B cell (primary cell): ENCODE measurements around the gene ZMIZ1. TPM values are rescaled to one million over a fixed set of nuclear protein-coding genes. Genes with fewer than 3 reads are reported as not detected.

Experiments used
- ATAC-seq: fragments of 200-7000 bp; cut with Tn5 transposase; one replicate; pipeline ENCODE4 v1.10.0; 2021; ENCODE audit warnings: low read depth, mild to moderate bottlenecking, moderate number of reproducible peaks, moderate library complexity
- CTCF ChIA-PET: fragments of 350-600 bp; sonication (Branson Sonifier 250); formaldehyde crosslinking; loops from one replicate; lab custom pipeline; 2021; ENCODE audit warnings: antibody characterized with exemption, inconsistent platforms; lab: Charles Lee
- POLR2A ChIA-PET: fragments of 350-600 bp; sonication (Branson Sonifier 250); formaldehyde crosslinking; loops from one replicate; lab custom pipeline; 2021; ENCODE audit warnings: antibody characterized with exemption; lab: Charles Lee
- DNase-seq: peaks from one replicate; pipeline ENCODE4 v3.0.0; 2013
- H2AFZ ChIP-seq: 2 replicates; pipeline ENCODE4 v1.6.1; 2012; ENCODE audit warnings: mild to moderate bottlenecking, low read depth, low read length; ENCODE audit not compliant: insufficient read depth, poor library complexity, severe bottlenecking
- H3K27ac ChIP-seq, 2 donors: 1 replicate in 1 of 2; 2 replicates in 1 of 2; pipeline ENCODE4 v1.5.1; 2012 to 2013; ENCODE audit warnings: low read length in 2 of 2, mild to moderate bottlenecking in 2 of 2, moderate library complexity in 1 of 2
- H3K27me3 ChIP-seq, 4 experiments: fragments of 200-600 bp in 1 of 4; sonication (generic) in 1 of 4; replicated peaks in 1 of 4; 1 replicate in 2 of 4; 2 replicates in 2 of 4; pipeline versions ENCODE4 v1.6.1 to v1.7.0; 2013 to 2016; ENCODE audit warnings: low read length in 3 of 4, mild to moderate bottlenecking in 2 of 4, mixed read lengths in 1 of 4, moderate library complexity in 1 of 4; ENCODE audit not compliant: insufficient read depth in 4 of 4, control insufficient read depth in 3 of 4; ENCODE audit errors: control extremely low read depth in 1 of 4
- H3K36me3 ChIP-seq, 2 experiments: replicated peaks in 1 of 2; 1 replicate in 1 of 2; 2 replicates in 1 of 2; pipeline versions ENCODE4 v1.6.1 to v1.7.1; 2013; ENCODE audit warnings: low read length in 1 of 2; ENCODE audit not compliant: insufficient read depth in 2 of 2, control insufficient read depth in 1 of 2; ENCODE audit errors: control extremely low read depth in 1 of 2, extremely low read depth in 1 of 2
- H3K4me1 ChIP-seq, 2 donors: fragments of 200-600 bp in 1 of 2; sonication (generic) in 1 of 2; 1 replicate in 1 of 2; 2 replicates in 1 of 2; pipeline versions ENCODE4 v1.5.1 to v1.6.1; 2013 to 2017; ENCODE audit warnings: low read length in 2 of 2; ENCODE audit not compliant: control insufficient read depth in 2 of 2, insufficient read depth in 2 of 2
- H3K4me2 ChIP-seq: replicated peaks from 2 replicates; pipeline ENCODE3; 2012; ENCODE audit warnings: mild to moderate bottlenecking, low read depth, low read length; ENCODE audit not compliant: poor library complexity, severe bottlenecking
- H3K4me3 ChIP-seq, 5 experiments: fragments of 200-600 bp in 1 of 5; sonication (generic) in 1 of 5; 1 replicate in 3 of 5; 2 replicates in 2 of 5; pipeline versions ENCODE4 v1.5.1 to v1.7.0; 2011 to 2016; ENCODE audit warnings: low read length in 4 of 5, mild to moderate bottlenecking in 4 of 5, low read depth in 2 of 5, control low read depth in 1 of 5, moderate library complexity in 1 of 5; ENCODE audit not compliant: insufficient read depth in 1 of 5; ENCODE audit errors: control extremely low read depth in 1 of 5, extremely low read depth in 1 of 5
- H3K79me2 ChIP-seq: fragments of 200-600 bp; sonication (generic); one replicate; pipeline ENCODE4 v1.6.0; 2016; ENCODE audit warnings: low read length; ENCODE audit not compliant: control insufficient read depth, insufficient read depth
- H3K9ac ChIP-seq: fragments of 200-600 bp; sonication (generic); 2 replicates; pipeline ENCODE4 v1.6.1; 2017; ENCODE audit warnings: mild to moderate bottlenecking, low read length, moderate library complexity
- H3K9me3 ChIP-seq, 3 donors: one replicate each; pipeline versions ENCODE4 v1.6.1 to v1.7.1; 2013; ENCODE audit warnings: low read length in 2 of 3; ENCODE audit not compliant: control insufficient read depth in 2 of 3, insufficient read depth in 1 of 3; ENCODE audit errors: control extremely low read depth in 1 of 3
- H4K20me1 ChIP-seq: 2 replicates; pipeline ENCODE4 v1.6.0; 2012; ENCODE audit warnings: mild to moderate bottlenecking, low read length; ENCODE audit not compliant: insufficient read depth, control insufficient read depth, poor library complexity, severe bottlenecking
- H3K27ac Mint-ChIP-seq: one replicate; pipeline ENCODE4 v1.8.0; 2021; ENCODE audit warnings: mixed read lengths
- H3K27me3 Mint-ChIP-seq: one replicate; pipeline ENCODE4 v1.8.0; 2021; ENCODE audit warnings: mixed read lengths
- H3K4me1 Mint-ChIP-seq: one replicate; pipeline ENCODE4 v1.8.0; 2021; ENCODE audit warnings: mixed read lengths
- H3K4me3 Mint-ChIP-seq: one replicate; pipeline ENCODE4 v1.8.0; 2021; ENCODE audit warnings: mixed read lengths
- H3K9me3 Mint-ChIP-seq: one replicate; pipeline ENCODE4 v1.8.0; 2022; ENCODE audit warnings: mixed read lengths; ENCODE audit not compliant: insufficient read depth
- EZH2 ChIP-seq: IDR thresholded peaks from 2 replicates; pipeline ENCODE4 v1.6.1; 2012; ENCODE audit warnings: borderline replicate concordance, low read depth, mild to moderate bottlenecking, moderate library complexity, low read length; ENCODE audit not compliant: insufficient read depth, poor library complexity, severe bottlenecking
- WGBS: methylation state at CpG from one replicate; pipeline ENCODE4 v1.1.5; 2013; ENCODE audit warnings: missing lambda C conversion rate; ENCODE audit not compliant: insufficient coverage; 5-methylcytosine and 5-hydroxymethylcytosine counted together
- intact Hi-C: fragments of 100-400 bp; cut with micrococcal nuclease; formaldehyde crosslinking; loops from one replicate; pipeline ENCODE4 v1.10.0; 2022
- polyA plus RNA-seq: library from polyadenylated mRNA; depleted of rRNA; stranded (reverse); fragments of >200 nt; gene quantifications from 2 replicates; pipeline ENCODE4 v1.2.3, GENCODE V29; 2012
- total RNA-seq, 2 donors: library from RNA; stranded (reverse); fragments of 120-200 nt in 1 of 2; gene quantifications; 1 replicate in 1 of 2; 2 replicates in 1 of 2; pipeline versions ENCODE4 v1.2.3 to v1.2.4, GENCODE V29; 2013 to 2022
- TF ChIP-seq, protein P1 (sequence below): fragments of 200-600 bp; IDR thresholded peaks from one replicate; pipeline ENCODE4 v1.8.0; 2022; ENCODE audit warnings: antibody characterized with exemption, mild to moderate bottlenecking

ZMIZ1 gene
- total and polyA plus RNA-seq, 2 donors (not counting 1 experiment from before 2014, with no cell fraction given), result 14.3 to 64.9 TPM

DNA sequence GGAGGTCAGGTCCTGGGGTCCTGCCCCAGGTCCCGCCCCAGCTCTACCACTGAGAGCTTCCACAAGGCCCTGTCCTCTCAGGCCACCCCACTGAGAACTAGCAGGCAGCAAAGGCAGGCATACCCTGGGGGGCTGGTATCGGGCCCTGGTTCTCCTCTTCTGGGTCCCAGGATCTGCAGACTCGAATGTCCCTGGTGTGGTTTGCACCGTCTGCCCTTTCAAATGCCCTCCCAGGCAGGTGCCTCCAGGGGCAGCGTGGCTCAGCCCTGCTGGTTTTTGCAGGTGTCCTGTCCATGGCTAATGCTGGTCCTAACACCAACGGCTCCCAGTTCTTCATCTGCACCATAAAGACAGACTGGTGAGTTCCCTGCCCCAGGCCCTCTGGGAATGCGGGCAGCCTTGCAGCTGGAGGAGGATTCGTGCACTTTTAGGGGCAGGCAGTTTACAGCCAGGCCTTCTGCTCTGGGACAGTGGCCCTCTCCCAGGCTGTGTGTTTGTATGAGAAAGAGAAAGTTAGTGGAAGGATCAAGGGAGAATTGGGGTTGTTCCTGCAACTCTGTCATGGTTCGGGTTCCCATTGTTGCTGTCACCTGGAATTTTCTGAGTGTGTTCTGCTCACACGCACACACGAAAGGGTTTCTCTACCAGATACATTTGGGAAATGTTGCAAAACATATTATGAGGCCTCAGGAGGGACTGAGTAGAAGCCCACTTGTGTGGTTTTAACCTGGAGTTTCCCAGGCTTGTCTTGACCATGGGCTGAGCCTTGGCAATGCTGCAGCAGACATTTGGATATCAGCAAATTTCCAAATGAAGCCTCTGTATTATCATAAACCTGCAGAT lies 283.5 kb downstream of the ZMIZ1 start:
- H3K4me3 Mint-ChIP-seq, result no peak overlapping the region
- no peak for TF ChIP-seq EZH2
- TF ChIP-seq, protein P1, sequence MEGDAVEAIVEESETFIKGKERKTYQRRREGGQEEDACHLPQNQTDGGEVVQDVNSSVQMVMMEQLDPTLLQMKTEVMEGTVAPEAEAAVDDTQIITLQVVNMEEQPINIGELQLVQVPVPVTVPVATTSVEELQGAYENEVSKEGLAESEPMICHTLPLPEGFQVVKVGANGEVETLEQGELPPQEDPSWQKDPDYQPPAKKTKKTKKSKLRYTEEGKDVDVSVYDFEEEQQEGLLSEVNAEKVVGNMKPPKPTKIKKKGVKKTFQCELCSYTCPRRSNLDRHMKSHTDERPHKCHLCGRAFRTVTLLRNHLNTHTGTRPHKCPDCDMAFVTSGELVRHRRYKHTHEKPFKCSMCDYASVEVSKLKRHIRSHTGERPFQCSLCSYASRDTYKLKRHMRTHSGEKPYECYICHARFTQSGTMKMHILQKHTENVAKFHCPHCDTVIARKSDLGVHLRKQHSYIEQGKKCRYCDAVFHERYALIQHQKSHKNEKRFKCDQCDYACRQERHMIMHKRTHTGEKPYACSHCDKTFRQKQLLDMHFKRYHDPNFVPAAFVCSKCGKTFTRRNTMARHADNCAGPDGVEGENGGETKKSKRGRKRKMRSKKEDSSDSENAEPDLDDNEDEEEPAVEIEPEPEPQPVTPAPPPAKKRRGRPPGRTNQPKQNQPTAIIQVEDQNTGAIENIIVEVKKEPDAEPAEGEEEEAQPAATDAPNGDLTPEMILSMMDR, result no peak
- no peak overlapping the region for H3K4me3 ChIP-seq
- no peak overlapping the region for H2AFZ ChIP-seq
- H3K27ac Mint-ChIP-seq, result no peak overlapping the region
- H3K27me3 Mint-ChIP-seq, result no peaks in the 10 kb centered on the region
- no peak for DNase-seq
- H3K9ac ChIP-seq, result no peak overlapping the region
- POLR2A ChIA-PET, result interaction anchor here (0.7 kb wide), 1 partner anchor 21 kb away, joined by 3 read pairs; no protein-coding TSS in a partner anchor
- no peak overlapping the region for H3K27ac ChIP-seq
- H3K4me2 ChIP-seq, result no peak overlapping the region
- no peaks in the 10 kb centered on the region for H3K27me3 ChIP-seq
- H3K36me3 ChIP-seq, result peaks cover 0 to 67% of the 10 kb centered on the region in 2 experiments
- intact Hi-C loops, result no loop called here
- H3K9me3 Mint-ChIP-seq, result no peaks in the 10 kb centered on the region
- H4K20me1 ChIP-seq, result peaks cover 23% of the 10 kb centered on the region
- no peaks in the 10 kb centered on the region for H3K9me3 ChIP-seq
- H3K4me1 Mint-ChIP-seq, result peaks cover 51% of the 10 kb centered on the region
- CTCF ChIA-PET, result interaction anchor here (1.1 kb wide), 1 partner anchor 103 kb away, joined by 3 read pairs; no protein-coding TSS in a partner anchor
- H3K4me1 ChIP-seq, result peaks cover 28 to 45% of the 10 kb centered on the region in 2 donors
- WGBS, result 97% methylated on average over 11 of the region's 11 CpGs
- peaks cover 20% of the 10 kb centered on the region for H3K79me2 ChIP-seq
- no peak for ATAC-seq

DNA sequence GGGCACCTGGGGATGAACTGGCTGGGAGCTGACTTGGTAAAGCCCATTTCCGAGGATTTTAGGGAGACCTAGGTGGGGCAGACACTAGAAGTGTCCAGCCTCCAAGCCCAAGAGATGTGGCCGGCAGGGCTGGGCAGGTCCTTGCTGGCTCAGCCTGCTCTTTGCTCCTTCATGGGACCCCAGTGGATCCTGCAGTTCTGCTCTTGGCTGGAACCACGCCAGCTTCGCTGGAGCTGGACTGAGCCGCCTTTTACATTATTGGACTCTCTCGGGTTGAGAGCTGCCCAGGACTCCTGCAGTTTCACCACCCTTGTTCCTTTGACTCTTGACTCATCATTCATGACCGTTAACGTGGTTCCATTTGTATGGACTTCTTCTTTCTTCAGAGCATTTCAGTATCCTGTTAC lies 284.2 kb downstream of the ZMIZ1 start:
- H3K27me3 ChIP-seq, result no peaks in the 10 kb centered on the region
- no peak overlapping the region for H3K27ac ChIP-seq
- H3K36me3 ChIP-seq, result peaks cover 0 to 72% of the 10 kb centered on the region in 2 experiments
- TF ChIP-seq, protein P1, result no peak
- no peak for TF ChIP-seq EZH2
- no peak overlapping the region for H3K9ac ChIP-seq
- 96% methylated on average over 6 of the region's 8 CpGs for WGBS
- peaks cover 23% of the 10 kb centered on the region for H4K20me1 ChIP-seq
- no peak for ATAC-seq
- Mint-ChIP-seq H3K4me3 (no peak overlapping the region), H3K27me3 (no peaks in the 10 kb centered on the region), H3K27ac (peak overlapping the region; percentile 0), H3K4me1 (peaks cover 51% of the 10 kb centered on the region), H3K9me3 (no peaks in the 10 kb centered on the region)
- ChIA-PET CTCF (interaction anchor here (1.1 kb wide), 1 partner anchor 104 kb away, joined by 3 read pairs; no protein-coding TSS in a partner anchor), POLR2A (no interaction called here)
- DNase-seq, result no peak
- H2AFZ ChIP-seq, result no peak overlapping the region
- H3K4me3 ChIP-seq, result no peak overlapping the region
- H3K4me2 ChIP-seq, result no peak overlapping the region
- H3K79me2 ChIP-seq, result peaks cover 14% of the 10 kb centered on the region
- no peaks in the 10 kb centered on the region for H3K9me3 ChIP-seq
- peaks cover 28 to 42% of the 10 kb centered on the region in 2 donors for H3K4me1 ChIP-seq
- intact Hi-C loops, result no loop called here
